H1 (cell line): ENCODE data around the gene SCN4A. TPM values are rescaled to one million over a fixed set of nuclear protein-coding genes. Genes with fewer than 3 reads are reported as not detected.

Experiments used
- HDAC6 ChIP-seq: IDR thresholded peaks from one replicate; pipeline ENCODE4 v1.7.1; 2012; ENCODE audit warnings: low read depth, mild to moderate bottlenecking, inconsistent platforms, low read length, moderate library complexity
- YY1 ChIP-seq: IDR thresholded peaks from 2 replicates; pipeline ENCODE4 v1.6.1; 2011; ENCODE audit warnings: low read depth, mild to moderate bottlenecking, low read length
- polyA plus RNA-seq, 7 experiments: library from polyadenylated mRNA; depleted of rRNA in 3 of 7; stranded (reverse) in 5 of 7; unstranded in 2 of 7; fragments of >200 nt in 5 of 7; fragments of 200-250 nt in 2 of 7; gene quantifications; 1 replicate in 5 of 7; 2 replicates in 1 of 7; 4 replicates in 1 of 7; pipeline versions ENCODE4 v1.2.1 to v1.2.3, GENCODE V29; 2011 to 2013; ENCODE audit warnings: missing spikeins in 2 of 7, mixed read lengths in 2 of 7
- total RNA-seq: library from RNA; stranded (reverse); fragmentation: NEBNext Ultra II Directional; extraction: Animal tissue kit (Norgen Biotek cat#: 25700); gene quantifications from 2 replicates; pipeline ENCODE4 v1.2.1, GENCODE V29; 2021
- TF ChIP-seq, protein P1 (sequence below): fragments of 300-600 bp; sonication (generic); IDR thresholded peaks from 2 replicates; pipeline ENCODE4 v1.7.1; 2012; ENCODE audit warnings: low read length, moderate library complexity, mild to moderate bottlenecking, inconsistent platforms; ENCODE audit not compliant: insufficient replicate concordance

The SCN4A gene
- total and polyA plus RNA-seq, 2 of the 8 experiments (the other 6 are each of a cell fraction or from before 2014, with no cell fraction given): 5.0 to 8.5 TPM

DNA sequence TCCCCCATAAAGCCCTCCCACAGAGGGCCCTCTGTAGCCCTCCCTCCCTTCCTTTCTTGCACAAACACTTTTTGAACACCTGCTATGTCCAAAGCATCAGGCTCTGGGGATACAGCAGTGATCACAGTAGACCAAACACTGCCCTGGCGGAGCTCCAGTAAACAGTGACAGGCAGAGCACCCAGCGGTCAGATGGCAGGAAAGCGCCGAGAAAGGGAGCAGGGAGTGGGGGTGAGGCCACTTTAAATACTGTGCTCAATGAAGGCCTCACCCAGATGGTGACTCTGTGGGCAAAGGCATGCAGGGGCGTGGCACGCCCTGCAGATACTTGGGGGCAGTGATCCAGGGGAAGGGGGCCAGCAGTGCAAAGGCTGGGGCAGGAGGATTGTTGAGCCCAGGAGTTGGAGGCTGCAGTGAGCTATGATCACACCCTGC, 33.0 kb upstream of the SCN4A start (continued):
- TF ChIP-seq, protein P1, sequence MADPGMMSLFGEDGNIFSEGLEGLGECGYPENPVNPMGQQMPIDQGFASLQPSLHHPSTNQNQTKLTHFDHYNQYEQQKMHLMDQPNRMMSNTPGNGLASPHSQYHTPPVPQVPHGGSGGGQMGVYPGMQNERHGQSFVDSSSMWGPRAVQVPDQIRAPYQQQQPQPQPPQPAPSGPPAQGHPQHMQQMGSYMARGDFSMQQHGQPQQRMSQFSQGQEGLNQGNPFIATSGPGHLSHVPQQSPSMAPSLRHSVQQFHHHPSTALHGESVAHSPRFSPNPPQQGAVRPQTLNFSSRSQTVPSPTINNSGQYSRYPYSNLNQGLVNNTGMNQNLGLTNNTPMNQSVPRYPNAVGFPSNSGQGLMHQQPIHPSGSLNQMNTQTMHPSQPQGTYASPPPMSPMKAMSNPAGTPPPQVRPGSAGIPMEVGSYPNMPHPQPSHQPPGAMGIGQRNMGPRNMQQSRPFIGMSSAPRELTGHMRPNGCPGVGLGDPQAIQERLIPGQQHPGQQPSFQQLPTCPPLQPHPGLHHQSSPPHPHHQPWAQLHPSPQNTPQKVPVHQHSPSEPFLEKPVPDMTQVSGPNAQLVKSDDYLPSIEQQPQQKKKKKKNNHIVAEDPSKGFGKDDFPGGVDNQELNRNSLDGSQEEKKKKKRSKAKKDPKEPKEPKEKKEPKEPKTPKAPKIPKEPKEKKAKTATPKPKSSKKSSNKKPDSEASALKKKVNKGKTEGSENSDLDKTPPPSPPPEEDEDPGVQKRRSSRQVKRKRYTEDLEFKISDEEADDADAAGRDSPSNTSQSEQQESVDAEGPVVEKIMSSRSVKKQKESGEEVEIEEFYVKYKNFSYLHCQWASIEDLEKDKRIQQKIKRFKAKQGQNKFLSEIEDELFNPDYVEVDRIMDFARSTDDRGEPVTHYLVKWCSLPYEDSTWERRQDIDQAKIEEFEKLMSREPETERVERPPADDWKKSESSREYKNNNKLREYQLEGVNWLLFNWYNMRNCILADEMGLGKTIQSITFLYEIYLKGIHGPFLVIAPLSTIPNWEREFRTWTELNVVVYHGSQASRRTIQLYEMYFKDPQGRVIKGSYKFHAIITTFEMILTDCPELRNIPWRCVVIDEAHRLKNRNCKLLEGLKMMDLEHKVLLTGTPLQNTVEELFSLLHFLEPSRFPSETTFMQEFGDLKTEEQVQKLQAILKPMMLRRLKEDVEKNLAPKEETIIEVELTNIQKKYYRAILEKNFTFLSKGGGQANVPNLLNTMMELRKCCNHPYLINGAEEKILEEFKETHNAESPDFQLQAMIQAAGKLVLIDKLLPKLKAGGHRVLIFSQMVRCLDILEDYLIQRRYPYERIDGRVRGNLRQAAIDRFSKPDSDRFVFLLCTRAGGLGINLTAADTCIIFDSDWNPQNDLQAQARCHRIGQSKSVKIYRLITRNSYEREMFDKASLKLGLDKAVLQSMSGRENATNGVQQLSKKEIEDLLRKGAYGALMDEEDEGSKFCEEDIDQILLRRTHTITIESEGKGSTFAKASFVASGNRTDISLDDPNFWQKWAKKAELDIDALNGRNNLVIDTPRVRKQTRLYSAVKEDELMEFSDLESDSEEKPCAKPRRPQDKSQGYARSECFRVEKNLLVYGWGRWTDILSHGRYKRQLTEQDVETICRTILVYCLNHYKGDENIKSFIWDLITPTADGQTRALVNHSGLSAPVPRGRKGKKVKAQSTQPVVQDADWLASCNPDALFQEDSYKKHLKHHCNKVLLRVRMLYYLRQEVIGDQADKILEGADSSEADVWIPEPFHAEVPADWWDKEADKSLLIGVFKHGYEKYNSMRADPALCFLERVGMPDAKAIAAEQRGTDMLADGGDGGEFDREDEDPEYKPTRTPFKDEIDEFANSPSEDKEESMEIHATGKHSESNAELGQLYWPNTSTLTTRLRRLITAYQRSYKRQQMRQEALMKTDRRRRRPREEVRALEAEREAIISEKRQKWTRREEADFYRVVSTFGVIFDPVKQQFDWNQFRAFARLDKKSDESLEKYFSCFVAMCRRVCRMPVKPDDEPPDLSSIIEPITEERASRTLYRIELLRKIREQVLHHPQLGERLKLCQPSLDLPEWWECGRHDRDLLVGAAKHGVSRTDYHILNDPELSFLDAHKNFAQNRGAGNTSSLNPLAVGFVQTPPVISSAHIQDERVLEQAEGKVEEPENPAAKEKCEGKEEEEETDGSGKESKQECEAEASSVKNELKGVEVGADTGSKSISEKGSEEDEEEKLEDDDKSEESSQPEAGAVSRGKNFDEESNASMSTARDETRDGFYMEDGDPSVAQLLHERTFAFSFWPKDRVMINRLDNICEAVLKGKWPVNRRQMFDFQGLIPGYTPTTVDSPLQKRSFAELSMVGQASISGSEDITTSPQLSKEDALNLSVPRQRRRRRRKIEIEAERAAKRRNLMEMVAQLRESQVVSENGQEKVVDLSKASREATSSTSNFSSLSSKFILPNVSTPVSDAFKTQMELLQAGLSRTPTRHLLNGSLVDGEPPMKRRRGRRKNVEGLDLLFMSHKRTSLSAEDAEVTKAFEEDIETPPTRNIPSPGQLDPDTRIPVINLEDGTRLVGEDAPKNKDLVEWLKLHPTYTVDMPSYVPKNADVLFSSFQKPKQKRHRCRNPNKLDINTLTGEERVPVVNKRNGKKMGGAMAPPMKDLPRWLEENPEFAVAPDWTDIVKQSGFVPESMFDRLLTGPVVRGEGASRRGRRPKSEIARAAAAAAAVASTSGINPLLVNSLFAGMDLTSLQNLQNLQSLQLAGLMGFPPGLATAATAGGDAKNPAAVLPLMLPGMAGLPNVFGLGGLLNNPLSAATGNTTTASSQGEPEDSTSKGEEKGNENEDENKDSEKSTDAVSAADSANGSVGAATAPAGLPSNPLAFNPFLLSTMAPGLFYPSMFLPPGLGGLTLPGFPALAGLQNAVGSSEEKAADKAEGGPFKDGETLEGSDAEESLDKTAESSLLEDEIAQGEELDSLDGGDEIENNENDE: no peak
- no peak for TF ChIP-seq YY1
- TF ChIP-seq HDAC6: no peak
